Neuronal stem cell (in vitro differentiated cells): ENCODE measurements around the gene OTX1.

Experiments used
- DNase-seq: peaks from one replicate; pipeline ENCODE4 v3.0.0-alpha.2; 2013; ENCODE audit warnings: low spot score
- H2AFZ ChIP-seq: one replicate; pipeline ENCODE4 v1.6.1; 2013; ENCODE audit warnings: mild to moderate bottlenecking, low read length, inconsistent platforms
- H2AK5ac ChIP-seq: 2 replicates; pipeline ENCODE4 v1.6.1; 2013; ENCODE audit warnings: low read depth, mild to moderate bottlenecking, inconsistent platforms, low read length, moderate library complexity, mixed read lengths
- H2BK120ac ChIP-seq: 2 replicates; pipeline ENCODE4 v1.6.1; 2013; ENCODE audit warnings: low read depth, mild to moderate bottlenecking, inconsistent platforms, low read length, moderate library complexity, mixed read lengths
- H2BK12ac ChIP-seq: one replicate; pipeline ENCODE4 v1.6.1; 2013; ENCODE audit warnings: low read length, inconsistent platforms
- H2BK15ac ChIP-seq: 2 replicates; pipeline ENCODE4 v1.6.1; 2013; ENCODE audit warnings: mild to moderate bottlenecking, low read length, inconsistent platforms, mixed read lengths
- H2BK5ac ChIP-seq: one replicate; pipeline ENCODE4 v1.6.1; 2013; ENCODE audit warnings: inconsistent platforms, mild to moderate bottlenecking, low read length, moderate library complexity
- H3K14ac ChIP-seq: one replicate; pipeline ENCODE4 v1.6.1; 2013; ENCODE audit warnings: low read length, inconsistent platforms
- H3K18ac ChIP-seq: 2 replicates; pipeline ENCODE4 v1.6.1; 2013; ENCODE audit warnings: low read length, inconsistent platforms
- H3K23ac ChIP-seq: 2 replicates; pipeline ENCODE4 v1.6.1; 2013; ENCODE audit warnings: low read depth, mild to moderate bottlenecking, mixed read lengths, low read length, inconsistent platforms; ENCODE audit not compliant: poor library complexity
- H3K27ac ChIP-seq: replicated peaks from 3 replicates; pipeline ENCODE4 v1.5.1; 2013; ENCODE audit warnings: low read length, inconsistent platforms
- H3K27me3 ChIP-seq, 3 experiments: 2 replicates each; pipeline ENCODE4 v1.6.1; 2013; ENCODE audit warnings: low read length in 3 of 3, mild to moderate bottlenecking in 2 of 3, inconsistent platforms in 1 of 3, low read depth in 1 of 3, mixed read lengths in 1 of 3, moderate library complexity in 1 of 3; ENCODE audit not compliant: control insufficient read depth in 3 of 3, insufficient read depth in 3 of 3
- H3K36me3 ChIP-seq, 2 donors: replicated peaks in 1 of 2; 2 replicates each; pipeline ENCODE4 v1.6.1; 2013; ENCODE audit warnings: low read length in 2 of 2; ENCODE audit not compliant: control insufficient read depth in 2 of 2, insufficient read depth in 2 of 2
- H3K4ac ChIP-seq: 2 replicates; pipeline ENCODE4 v1.6.1; 2013; ENCODE audit warnings: inconsistent platforms, mild to moderate bottlenecking, low read length, moderate library complexity
- H3K4me1 ChIP-seq, 2 donors: 1 replicate in 1 of 2; 2 replicates in 1 of 2; pipeline ENCODE4 v1.6.1; 2013; ENCODE audit warnings: low read length in 2 of 2, low read depth in 1 of 2; ENCODE audit not compliant: control insufficient read depth in 2 of 2, insufficient read depth in 1 of 2
- H3K4me2 ChIP-seq: one replicate; pipeline ENCODE4 v1.6.1; 2013; ENCODE audit warnings: mild to moderate bottlenecking, low read length, inconsistent platforms; ENCODE audit not compliant: insufficient read depth, poor library complexity, severe bottlenecking
- H3K4me3 ChIP-seq, 2 donors: 2 replicates each; pipeline ENCODE4 v1.5.1; 2013; ENCODE audit warnings: low read length in 2 of 2, mild to moderate bottlenecking in 2 of 2, inconsistent platforms in 1 of 2, moderate library complexity in 1 of 2
- H3K79me1 ChIP-seq: one replicate; pipeline ENCODE4 v1.6.1; 2013; ENCODE audit warnings: low read depth, mild to moderate bottlenecking, inconsistent platforms, low read length, moderate library complexity
- H3K9ac ChIP-seq: one replicate; pipeline ENCODE4 v1.6.1; 2013; ENCODE audit warnings: mild to moderate bottlenecking, low read depth, low read length, inconsistent platforms; ENCODE audit not compliant: poor library complexity
- H3K9me3 ChIP-seq, 2 donors: replicated peaks in 1 of 2; 2 replicates each; pipeline versions ENCODE3 to v1.6.1; 2013; ENCODE audit warnings: low read length in 2 of 2, mild to moderate bottlenecking in 2 of 2, inconsistent platforms in 1 of 2, low read depth in 1 of 2, mixed read lengths in 1 of 2, moderate library complexity in 1 of 2; ENCODE audit not compliant: control insufficient read depth in 2 of 2, insufficient read depth in 1 of 2
- H4K8ac ChIP-seq: one replicate; pipeline ENCODE4 v1.6.1; 2013; ENCODE audit warnings: low read depth, mild to moderate bottlenecking, inconsistent platforms, low read length, moderate library complexity
- H4K91ac ChIP-seq: one replicate; pipeline ENCODE4 v1.6.1; 2013; ENCODE audit warnings: low read length, low read depth, mild to moderate bottlenecking, inconsistent platforms; ENCODE audit not compliant: poor library complexity
- WGBS, 2 donors: extraction: QIAGEN DNeasy Blood & Tissue Kit; methylation state at CpG; one replicate each; pipeline ENCODE4 v1.1.7; 2013; ENCODE audit warnings: missing lambda C conversion rate in 2 of 2, mixed read lengths in 1 of 2; ENCODE audit not compliant: insufficient read length in 2 of 2, insufficient replicate concordance in 1 of 2; ENCODE audit errors: extremely low coverage in 2 of 2; 5-methylcytosine and 5-hydroxymethylcytosine counted together

The OTX1 gene

DNA sequence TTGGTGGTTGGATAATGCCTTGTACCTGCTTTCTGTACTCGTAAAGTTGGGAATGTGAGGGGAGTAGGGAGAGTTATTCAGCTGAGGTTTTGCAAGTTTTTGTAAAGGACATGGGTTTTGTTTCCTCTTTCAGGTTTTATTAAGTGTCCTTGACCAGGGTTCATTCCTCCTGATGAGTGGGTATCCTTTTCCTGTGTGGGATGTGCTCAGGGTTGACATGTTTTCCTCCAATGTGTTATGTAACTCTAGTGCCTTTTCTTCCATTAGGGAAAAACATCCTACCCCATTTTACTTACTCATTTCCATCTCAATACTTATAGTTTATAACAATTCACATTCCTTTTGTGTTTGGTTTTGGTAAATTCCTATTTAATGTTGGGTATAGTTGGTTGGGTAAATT lies 48.4 kb downstream of the OTX1 start:
- no peak overlapping the region for H3K14ac ChIP-seq
- H3K27ac ChIP-seq: no peak overlapping the region
- no peak overlapping the region for H2BK5ac ChIP-seq
- no peaks in the 10 kb centered on the region for H3K9me3 ChIP-seq
- no peak overlapping the region for H2BK15ac ChIP-seq
- no peaks in the 10 kb centered on the region for H3K27me3 ChIP-seq
- no peak overlapping the region for H3K4me2 ChIP-seq
- no peaks in the 10 kb centered on the region for H3K36me3 ChIP-seq
- H3K4ac ChIP-seq: no peak overlapping the region
- no CpG with 5 or more reads among the region's 1 CpG for WGBS, 2 donors
- H4K91ac ChIP-seq: no peak overlapping the region
- H2AFZ ChIP-seq: no peak overlapping the region
- no peak overlapping the region for H2BK12ac ChIP-seq
- H2BK120ac ChIP-seq: no peak overlapping the region
- H3K4me3 ChIP-seq: no peak overlapping the region
- no peak for DNase-seq
- no peak overlapping the region for H3K23ac ChIP-seq
- H3K9ac ChIP-seq: no peak overlapping the region
- H4K8ac ChIP-seq: no peak overlapping the region
- H3K4me1 ChIP-seq: no peaks in the 10 kb centered on the region
- H3K18ac ChIP-seq: no peak overlapping the region
- H3K79me1 ChIP-seq: no peaks in the 10 kb centered on the region
- H2AK5ac ChIP-seq: no peak overlapping the region

DNA sequence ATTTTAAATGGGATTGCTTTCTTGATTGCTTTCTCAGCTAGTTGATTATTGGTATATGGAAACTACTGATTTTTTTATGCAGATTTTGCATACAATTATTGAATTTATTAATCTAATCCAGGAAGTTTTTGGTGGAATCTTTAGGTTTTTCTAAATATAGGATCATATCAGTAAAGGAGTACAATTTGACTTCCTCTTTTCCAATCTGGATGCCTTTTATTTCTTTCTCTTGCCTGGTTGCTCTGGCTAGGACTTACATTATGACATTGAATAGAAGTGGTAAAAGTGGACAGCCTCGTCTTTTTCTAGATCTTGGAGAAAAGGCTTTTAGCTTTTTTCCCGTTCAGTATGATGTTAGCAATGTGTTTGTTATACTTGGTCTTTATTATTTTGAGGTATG lies 51.3 kb downstream of the OTX1 start:
- Histone ChIP-seq H2BK12ac (no peak overlapping the region), H3K4me2 (no peak overlapping the region), H3K18ac (no peak overlapping the region), H3K27me3 (no peaks in the 10 kb centered on the region), H3K4me3 (no peak overlapping the region), H3K36me3 (no peaks in the 10 kb centered on the region), H3K14ac (no peak overlapping the region), H2BK5ac (no peak overlapping the region), H3K23ac (no peak overlapping the region), H3K9ac (no peak overlapping the region), H2AFZ (no peak overlapping the region), H3K27ac (no peak overlapping the region), H2BK15ac (no peak overlapping the region), H3K4ac (no peak overlapping the region), H3K79me1 (no peaks in the 10 kb centered on the region), H3K4me1 (no peaks in the 10 kb centered on the region), H4K8ac (no peak overlapping the region), H3K9me3 (peaks cover 0 to 6% of the 10 kb centered on the region in 2 donors), H4K91ac (no peak overlapping the region), H2AK5ac (no peak overlapping the region), H2BK120ac (no peak overlapping the region)
- DNase-seq: no peak
- no CpG with 5 or more reads among the region's 2 CpGs for whole genome bisulfite sequencing, 2 donors

DNA sequence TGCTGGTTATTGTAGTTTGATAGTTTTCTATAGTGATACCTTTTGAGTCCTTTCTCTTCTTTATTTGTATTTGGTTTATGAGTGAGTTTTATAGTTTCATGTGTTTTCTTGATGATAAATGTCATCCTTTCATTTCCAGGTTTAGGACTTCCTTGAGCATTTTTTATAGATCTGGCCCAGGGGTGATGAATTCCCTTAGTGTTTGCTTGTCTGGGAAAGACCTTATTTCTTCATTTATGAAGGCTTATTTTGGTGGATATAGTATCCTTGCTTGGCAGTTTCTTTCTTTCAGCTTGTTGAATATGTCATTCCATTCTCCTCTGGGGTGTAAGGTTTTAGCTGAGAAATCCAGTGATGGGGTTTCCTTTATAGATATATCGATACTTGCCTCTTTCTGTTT lies 53.9 kb downstream of the OTX1 start:
- H3K4ac ChIP-seq: no peak overlapping the region
- H3K18ac ChIP-seq: no peak overlapping the region
- no peak overlapping the region for H2AK5ac ChIP-seq
- no peaks in the 10 kb centered on the region for H3K4me1 ChIP-seq
- H3K9me3 ChIP-seq: peaks cover 0 to 6% of the 10 kb centered on the region in 2 donors
- no peak overlapping the region for H3K27ac ChIP-seq
- no peak overlapping the region for H3K14ac ChIP-seq
- no peak overlapping the region for H3K9ac ChIP-seq
- WGBS, 2 donors: no CpG with 5 or more reads among the region's 1 CpG
- H4K91ac ChIP-seq: no peak overlapping the region
- no peak for DNase-seq
- no peak overlapping the region for H2AFZ ChIP-seq
- no peaks in the 10 kb centered on the region for H3K79me1 ChIP-seq
- H2BK120ac ChIP-seq: no peak overlapping the region
- H4K8ac ChIP-seq: no peak overlapping the region
- no peak overlapping the region for H2BK5ac ChIP-seq
- no peaks in the 10 kb centered on the region for H3K27me3 ChIP-seq
- no peak overlapping the region for H3K4me2 ChIP-seq
- no peaks in the 10 kb centered on the region for H3K36me3 ChIP-seq
- H3K23ac ChIP-seq: no peak overlapping the region
- H2BK15ac ChIP-seq: no peak overlapping the region
- no peak overlapping the region for H2BK12ac ChIP-seq
- no peak overlapping the region for H3K4me3 ChIP-seq
